CD4-positive, alpha-beta T cell treated with Interleukin-15 for 4 hours (primary cell): ENCODE measurements around the gene CYTH2.

Experiments
- DNase-seq: peaks from one replicate; pipeline ENCODE4 v3.0.0-alpha.2; 2020; ENCODE audit warnings: low spot score

Gene CYTH2

GRCh38 chr19:48496959-48497727 is 28.0 kb downstream of the CYTH2 start:
- no peak for DNase-seq

DNA sequence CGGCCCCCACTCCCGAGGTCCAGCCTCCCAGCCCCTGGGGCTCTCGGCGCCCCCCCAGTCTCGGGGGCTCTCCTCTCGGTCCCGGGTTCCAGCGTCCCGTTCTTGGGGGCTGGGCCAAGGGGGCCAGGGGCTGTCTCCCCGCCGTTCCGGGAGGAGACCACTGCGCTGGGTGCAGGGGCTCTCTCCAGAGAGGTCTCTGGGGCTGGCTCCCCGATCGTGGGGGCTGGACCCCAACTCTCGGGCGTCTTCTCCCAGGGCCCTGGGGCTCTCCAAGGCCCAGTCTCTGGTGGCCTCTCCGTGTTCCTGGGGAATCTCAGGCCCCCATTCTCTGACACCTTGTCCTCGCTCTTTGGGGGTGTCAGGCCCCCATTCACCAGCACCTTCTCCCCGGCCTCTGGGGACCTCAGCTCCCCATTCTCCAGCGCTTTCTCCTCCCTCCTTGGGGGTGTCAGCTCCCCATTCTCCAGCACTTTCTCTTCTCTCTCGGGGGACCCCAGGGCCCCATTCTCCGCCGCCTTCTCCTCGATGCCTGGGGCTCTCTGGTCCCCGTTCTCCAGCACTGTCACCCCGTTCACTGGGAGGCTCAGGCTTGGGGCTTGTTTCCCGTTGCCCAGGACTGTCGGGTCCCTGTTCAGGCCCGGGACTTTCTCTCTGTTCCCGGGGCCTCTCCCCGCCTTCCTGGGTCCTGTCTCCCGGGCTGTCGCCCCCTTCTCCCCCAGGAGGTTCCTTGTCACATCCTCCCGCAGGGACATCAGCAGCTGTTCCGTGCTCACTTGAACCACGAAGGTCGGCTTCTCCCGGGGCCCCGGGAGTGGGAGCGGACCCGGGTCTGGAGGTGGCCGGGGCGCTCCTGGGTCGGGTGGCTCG is 28.8 kb downstream of the CYTH2 start:
- no peak for DNase-seq

GRCh38 chr19:48498595-48499311 is 29.6 kb downstream of the CYTH2 start:
- no peak for DNase-seq

- no peak for DNase-seq
Observed at GRCh38 chr19:48499316-48500090, 30.3 kb downstream of the CYTH2 start.

DNA sequence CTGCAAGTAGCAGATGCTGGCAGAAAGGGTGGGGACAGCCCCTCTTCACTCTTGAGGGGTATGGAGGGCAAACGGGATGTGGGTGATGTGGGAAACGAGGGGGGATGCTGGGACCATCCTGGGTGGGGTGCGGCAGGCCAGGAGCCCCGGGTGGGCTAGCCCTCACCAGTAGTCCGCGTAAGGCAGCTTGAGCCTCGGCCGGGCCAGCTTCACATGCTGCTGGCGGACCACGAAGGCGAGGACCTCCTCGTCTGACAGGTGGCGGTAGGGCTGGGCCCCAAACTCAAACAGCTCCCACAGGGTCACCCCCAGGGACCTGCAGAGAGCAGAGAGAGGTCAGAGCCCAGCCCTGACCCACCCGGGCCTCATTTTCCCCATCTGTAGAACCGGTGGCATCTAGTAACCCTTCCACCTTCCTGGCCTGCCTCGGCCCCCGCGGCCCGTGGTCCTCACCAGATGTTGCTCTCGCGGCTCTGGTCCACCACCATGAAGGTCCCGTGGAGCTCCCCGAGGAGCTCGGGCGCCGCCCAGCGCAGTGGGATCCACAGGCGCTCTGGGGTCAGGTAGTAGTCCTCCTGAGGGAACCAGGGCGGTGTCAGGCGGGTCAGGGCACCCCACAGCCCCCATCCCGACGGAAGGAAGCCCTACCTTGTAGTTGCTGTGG is 31.8 kb downstream of the CYTH2 start:
- no peak for DNase-seq

DNA sequence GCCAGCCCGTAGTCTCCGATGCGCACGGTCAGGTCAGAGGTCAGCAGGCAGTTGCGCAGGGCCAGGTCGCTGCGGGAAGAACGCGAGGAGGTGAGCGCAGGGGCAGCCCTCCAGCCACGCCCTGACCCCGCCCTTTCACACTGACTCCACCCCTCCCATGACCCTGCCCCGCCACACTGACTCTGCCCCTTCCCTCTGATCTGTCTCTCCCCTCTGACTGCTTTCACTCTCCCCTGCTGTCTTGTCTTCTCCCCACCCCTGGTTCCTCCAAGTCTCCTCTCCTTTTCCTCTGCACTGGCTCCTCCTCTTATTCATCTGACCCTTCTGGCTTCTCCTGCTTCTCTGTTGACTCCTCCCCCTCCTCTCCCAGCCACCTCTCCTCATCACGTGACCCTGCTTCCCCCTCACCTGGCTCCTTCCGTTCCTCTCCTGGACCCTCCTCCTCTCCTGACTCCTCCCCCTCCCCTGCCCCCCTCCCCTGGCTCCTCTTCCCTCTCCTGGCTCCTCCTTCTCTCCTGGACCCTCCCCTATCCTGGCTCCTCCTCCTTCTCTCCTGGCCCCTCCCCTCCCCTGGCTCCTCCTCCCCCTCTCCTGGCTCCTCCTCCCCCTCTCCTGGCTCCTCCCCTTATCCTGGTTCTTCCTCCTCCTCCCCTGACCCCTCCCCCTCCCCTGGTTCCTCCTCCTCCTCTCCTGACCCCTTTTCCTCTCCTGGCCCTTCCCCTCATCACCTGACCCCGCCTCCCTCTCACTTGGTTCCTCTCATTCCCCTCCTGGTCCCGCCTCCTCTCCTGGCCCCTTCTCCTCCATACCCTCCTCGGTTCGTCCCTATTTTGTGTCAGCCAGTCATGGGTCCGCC is 32.6 kb downstream of the CYTH2 start:
- DNase-seq = peak; percentile 64

DNA sequence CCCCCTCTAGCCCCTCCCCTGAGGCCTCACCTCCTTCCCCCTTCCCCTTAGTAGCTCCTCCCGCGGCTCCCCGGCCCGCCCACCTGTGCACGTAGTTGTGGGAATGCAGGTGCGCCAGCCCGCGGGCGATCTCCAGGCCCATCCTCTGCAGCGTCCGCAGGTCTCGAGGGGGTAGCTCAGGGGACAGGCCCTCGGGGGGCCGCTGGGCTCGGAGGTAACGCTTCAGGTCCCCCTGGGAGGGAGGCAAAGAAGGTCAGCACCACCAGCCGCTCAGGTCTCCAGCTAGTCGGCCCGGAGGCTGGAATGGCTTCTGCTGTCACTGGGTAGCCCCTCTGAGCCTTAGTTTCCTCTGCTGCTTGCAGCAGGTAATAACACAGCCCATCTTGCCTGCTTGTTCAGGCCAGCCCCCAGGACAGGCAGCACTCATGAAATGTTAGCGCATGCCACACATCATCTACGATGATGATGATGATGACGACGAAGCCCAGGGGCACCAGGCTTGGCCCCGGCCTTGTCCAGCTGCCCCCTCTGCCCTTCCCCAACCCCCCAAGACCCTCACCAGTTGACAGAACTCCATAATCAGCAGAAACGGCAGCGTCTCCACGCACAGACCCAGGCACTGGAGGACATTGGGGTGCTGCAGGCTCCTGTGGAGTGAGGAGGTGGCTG is 33.3 kb downstream of the CYTH2 start:
- DNase-seq = no peak

- DNase-seq = peak; percentile 65
Observed at GRCh38 chr19:48506138-48506733, 37.1 kb downstream of the CYTH2 start.

- DNase-seq = no peak
Observed at GRCh38 chr19:48507911-48508439, 38.8 kb downstream of the CYTH2 start.

GRCh38 chr19:48508729-48509411 is 39.7 kb downstream of the CYTH2 start:
- DNase-seq = no peak

- no peak for DNase-seq
Observed at GRCh38 chr19:48509467-48510194, 40.5 kb downstream of the CYTH2 start.

DNA sequence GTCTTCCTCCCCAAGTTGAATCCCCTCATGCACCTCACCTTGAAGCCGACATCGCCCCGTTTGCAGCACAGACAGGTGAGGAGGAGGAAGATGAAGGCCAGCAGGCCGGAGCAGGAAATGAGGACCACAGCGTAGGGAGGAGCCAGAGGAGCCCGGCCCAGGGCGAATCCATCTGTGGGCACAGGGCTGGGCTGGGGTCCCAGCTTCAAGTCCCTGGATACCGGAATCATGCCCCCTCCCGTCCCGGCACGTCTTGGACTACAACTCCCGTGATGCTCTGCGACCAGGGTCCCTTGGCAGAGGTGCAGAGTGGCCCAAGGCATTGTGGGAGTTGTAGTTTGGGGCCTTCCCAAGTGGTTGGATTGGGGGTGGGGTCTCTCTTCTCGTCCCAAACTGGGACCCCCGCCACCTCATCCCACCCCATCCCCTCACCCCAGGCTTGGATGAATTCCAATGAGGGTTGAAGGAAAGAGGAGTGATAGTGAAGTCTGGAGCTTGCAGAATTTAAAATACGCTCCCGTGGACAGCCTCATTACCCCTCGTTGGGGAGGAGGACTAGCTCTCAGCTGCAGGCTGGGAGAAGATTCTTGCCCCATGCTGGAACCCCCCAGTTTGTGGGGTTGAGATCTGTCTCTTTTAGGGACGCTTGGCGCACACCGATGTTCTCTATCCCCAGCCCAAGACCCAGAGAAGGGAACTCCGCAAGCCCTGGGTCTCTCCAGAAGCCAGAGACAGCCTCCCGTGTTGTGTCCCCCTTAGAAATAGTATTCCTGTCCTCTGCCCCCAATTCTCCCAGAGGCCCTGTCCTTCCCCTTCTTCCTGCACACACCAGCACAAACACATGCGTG is 41.5 kb downstream of the CYTH2 start:
- peak; percentile 71 for DNase-seq

GRCh38 chr19:48511321-48511731 is 42.2 kb downstream of the CYTH2 start:
- no peak for DNase-seq

DNA sequence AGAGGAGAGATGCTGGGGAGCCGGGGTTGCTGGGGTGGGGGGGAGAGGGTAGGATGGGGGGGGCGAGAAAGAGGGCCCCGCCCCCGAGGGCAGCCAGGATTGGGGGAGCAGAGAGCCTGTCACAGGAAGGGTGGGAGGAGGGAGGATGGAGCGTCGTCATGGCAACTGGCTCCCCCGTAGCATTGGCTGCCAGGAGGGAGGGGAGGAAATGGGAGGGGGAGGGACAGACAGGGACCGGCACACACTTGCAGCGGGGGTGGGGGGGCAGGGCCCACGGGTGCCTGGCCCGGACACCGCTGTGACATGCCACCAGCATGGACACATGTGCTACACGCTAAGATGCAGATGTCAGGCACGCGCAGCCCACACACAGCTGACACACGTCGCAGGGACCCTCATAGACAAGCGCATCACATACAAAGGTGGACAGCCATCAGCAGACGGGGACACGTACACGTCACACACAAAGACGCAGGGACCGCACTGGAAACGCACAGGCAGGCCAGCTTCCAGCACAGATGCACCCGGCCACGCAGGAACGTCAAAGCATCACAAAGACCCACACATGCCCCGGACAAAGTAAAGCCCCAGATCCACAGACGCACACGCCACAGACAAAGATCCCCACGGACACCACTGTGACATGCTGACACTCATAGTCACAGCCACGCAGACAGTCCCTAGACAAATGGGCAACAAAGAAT is 42.8 kb downstream of the CYTH2 start, which contains the start of gene LMTK3:
LMTK3 (minus strand) TSS at position 36 of the 704 bp plus-strand sequence. CDS start 259 bp downstream, outside the sequence.
- peak; percentile 86 for DNase-seq

- DNase-seq = peak; percentile 12
Observed at GRCh38 chr19:48512504-48513288, 43.5 kb downstream of the CYTH2 start.
